Epithelial cell of esophagus (primary cell): ENCODE results near the gene ZNF165.
"Not testable (repeated sequence)": the region's sequence is repeated elsewhere in the genome, so short reads cannot be mapped to it uniquely, and the experiment has no call there.

Experiments used
- DNase-seq: peaks from one replicate; pipeline ENCODE4 v3.0.0; 2010; ENCODE audit warnings: low read depth
- H3K4me3 ChIP-seq: 2 replicates; pipeline ENCODE4 v1.5.1; 2011; ENCODE audit warnings: mild to moderate bottlenecking, low read length, control low read depth
- TF ChIP-seq, protein P1 (sequence below): IDR thresholded peaks from 2 replicates; pipeline ENCODE4 v1.5.1; 2011; ENCODE audit warnings: low read depth, mild to moderate bottlenecking, low read length, control low read depth, inconsistent platforms; ENCODE audit not compliant: insufficient read depth; ENCODE audit errors: missing control alignments

The ZNF165 gene

GRCh38 chr6:28080381-28080630 lies at the start of gene ZNF165:
Gene ZNF165, plus strand, starts transcription at chr6:28080568. Its CDS starts 4,913 bp downstream, at chr6:28085481.
- peak within 1 kb of the TSS; percentile 98 for H3K4me3 ChIP-seq
- not testable (repeated sequence) for DNase-seq

DNA sequence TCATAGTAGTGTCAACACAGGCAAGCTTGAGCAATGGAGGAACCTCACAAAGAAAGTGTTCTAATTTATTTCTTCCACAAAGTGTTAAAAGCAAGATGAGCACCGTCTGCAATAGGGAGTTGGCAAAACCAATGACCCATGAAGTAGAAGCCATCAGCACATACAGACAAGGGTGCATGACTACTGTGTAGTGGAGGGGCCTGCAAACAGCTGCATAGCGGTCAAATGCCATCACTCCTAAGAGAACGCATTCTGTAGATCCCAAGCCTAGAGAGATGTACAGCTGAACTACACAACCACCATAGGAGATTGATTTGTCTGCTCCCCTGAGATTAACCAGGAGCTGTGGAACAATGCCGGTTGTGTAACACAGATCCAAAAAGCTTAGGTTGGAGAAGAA lies 26.8 kb upstream of the ZNF165 start:
- DNase-seq: no peak
- no peak overlapping the region for H3K4me3 ChIP-seq
- TF ChIP-seq, protein P1, sequence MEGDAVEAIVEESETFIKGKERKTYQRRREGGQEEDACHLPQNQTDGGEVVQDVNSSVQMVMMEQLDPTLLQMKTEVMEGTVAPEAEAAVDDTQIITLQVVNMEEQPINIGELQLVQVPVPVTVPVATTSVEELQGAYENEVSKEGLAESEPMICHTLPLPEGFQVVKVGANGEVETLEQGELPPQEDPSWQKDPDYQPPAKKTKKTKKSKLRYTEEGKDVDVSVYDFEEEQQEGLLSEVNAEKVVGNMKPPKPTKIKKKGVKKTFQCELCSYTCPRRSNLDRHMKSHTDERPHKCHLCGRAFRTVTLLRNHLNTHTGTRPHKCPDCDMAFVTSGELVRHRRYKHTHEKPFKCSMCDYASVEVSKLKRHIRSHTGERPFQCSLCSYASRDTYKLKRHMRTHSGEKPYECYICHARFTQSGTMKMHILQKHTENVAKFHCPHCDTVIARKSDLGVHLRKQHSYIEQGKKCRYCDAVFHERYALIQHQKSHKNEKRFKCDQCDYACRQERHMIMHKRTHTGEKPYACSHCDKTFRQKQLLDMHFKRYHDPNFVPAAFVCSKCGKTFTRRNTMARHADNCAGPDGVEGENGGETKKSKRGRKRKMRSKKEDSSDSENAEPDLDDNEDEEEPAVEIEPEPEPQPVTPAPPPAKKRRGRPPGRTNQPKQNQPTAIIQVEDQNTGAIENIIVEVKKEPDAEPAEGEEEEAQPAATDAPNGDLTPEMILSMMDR: no peak

GRCh38 chr6:28060405-28060804 lies 20.0 kb upstream of the ZNF165 start:
- DNase-seq: peak; percentile 16

DNA sequence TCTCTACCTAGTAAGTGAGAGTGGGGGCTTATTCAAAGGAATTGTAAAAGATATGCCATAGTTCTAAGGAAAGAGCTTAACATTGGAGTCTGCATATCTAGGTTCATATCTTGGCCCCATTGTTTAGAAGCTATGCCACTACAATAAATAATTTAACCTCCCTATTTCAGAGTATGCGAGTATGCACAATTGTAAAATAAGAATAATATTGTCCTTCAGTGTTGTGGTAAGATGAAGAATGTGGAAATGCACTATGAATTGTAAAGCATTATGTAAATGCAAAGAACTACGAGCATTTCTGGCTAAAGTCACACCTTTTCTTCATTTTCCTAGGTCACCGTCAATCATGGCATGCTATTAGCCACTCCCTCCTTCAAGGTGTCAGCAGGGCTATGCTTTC lies 16.1 kb upstream of the ZNF165 start:
- no peak for DNase-seq
- TF ChIP-seq, protein P1: no peak
- no peak overlapping the region for H3K4me3 ChIP-seq

More at GRCh38 chr6:28060405-28060804, 20.0 kb upstream of the ZNF165 start:
- TF ChIP-seq, protein P1: no peak
- H3K4me3 ChIP-seq: no peak overlapping the region

DNA sequence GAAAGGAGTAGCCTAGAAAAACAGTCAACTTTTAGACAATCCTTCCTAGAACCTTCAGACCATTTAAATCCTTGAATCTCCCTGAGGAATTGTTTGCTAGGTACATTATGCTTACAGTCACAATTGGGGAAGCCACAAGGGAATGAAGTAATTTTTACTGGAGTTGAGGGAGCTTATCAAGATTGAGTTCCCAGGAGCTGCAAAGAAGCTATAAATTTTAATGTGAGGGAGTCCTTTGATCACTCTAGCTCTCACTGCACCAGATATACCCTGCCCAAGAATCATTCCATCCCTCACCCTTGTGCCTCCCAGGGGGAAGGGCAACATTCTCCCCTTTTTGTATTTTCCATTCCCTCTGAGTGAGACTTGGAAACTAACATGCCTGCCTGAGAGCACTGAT lies 12.3 kb upstream of the ZNF165 start:
- H3K4me3 ChIP-seq: no peak overlapping the region
- no peak for DNase-seq
- TF ChIP-seq, protein P1: no peak

DNA sequence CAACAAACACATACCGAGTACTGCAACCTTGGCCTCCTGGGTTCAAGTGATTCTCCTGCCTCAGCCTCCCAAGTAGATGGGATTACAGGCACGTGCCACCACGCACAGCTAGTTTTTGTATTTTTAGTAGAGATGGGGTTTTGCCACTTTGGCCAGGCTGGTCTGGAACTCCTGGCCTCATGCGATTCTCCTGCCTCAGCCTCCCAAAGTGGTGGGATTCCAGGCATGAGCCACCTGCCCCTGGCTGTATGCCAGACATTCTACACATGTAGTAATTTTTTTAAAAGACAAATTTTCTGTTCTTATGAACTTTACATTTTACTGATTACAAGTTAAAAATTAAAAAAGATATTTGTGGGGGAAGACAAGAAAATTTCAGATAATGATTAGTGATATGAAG lies 9.4 kb upstream of the ZNF165 start:
- not testable (repeated sequence) for H3K4me3 ChIP-seq, DNase-seq

- H3K4me3 ChIP-seq: no peak overlapping the region
- TF ChIP-seq, protein P1: no peak
- no peak for DNase-seq
These were observed 2.3 kb upstream of the ZNF165 start for GRCh38 chr6:28078050-28078449.

- no peak for DNase-seq
- TF ChIP-seq, protein P1: no peak
- no peak overlapping the region for H3K4me3 ChIP-seq
These were observed 1.5 kb upstream of the ZNF165 start for GRCh38 chr6:28078836-28079235.
